Measurements from ENCODE around the gene AP4S1. TPM values are rescaled to one million over a fixed set of nuclear protein-coding genes. Genes with fewer than 3 reads are reported as not detected.

AP4S1 gene
- total RNA-seq, 1 donor from 2014 or later = 9.2 TPM

- no peak for TF ChIP-seq CTCF (IDR thresholded peaks at IDR 0.05; ENCODE audit: unreplicated experiment)
- H3K27me3 Mint-ChIP-seq (ENCODE audit: unreplicated experiment) = no peaks in the 10 kb centered on the region
- DNase-seq (ENCODE audit: low spot score) = no peak
- H3K9me3 Mint-ChIP-seq (ENCODE audit: unreplicated experiment) = no peaks in the 10 kb centered on the region
- H3K36me3 Mint-ChIP-seq (ENCODE audit: low read depth, unreplicated experiment) = no peaks in the 10 kb centered on the region
- no peaks in the 10 kb centered on the region for H3K4me1 Mint-ChIP-seq (ENCODE audit: unreplicated experiment)
- no peak overlapping the region for H3K4me3 Mint-ChIP-seq (ENCODE audit: unreplicated experiment)
- no peak overlapping the region for H3K27ac Mint-ChIP-seq (ENCODE audit: unreplicated experiment)
Observed at GRCh38 chr14:30983858-30984257, 41.6 kb upstream of the AP4S1 start.

GRCh38 chr14:30985796-30986195, 39.7 kb upstream of the AP4S1 start:
- Mint-ChIP-seq H3K36me3 (ENCODE audit: low read depth, unreplicated experiment) (peaks cover 4% of the 10 kb centered on the region), H3K27ac (ENCODE audit: unreplicated experiment) (no peak overlapping the region), H3K4me1 (ENCODE audit: unreplicated experiment) (peaks cover 9% of the 10 kb centered on the region), H3K4me3 (ENCODE audit: unreplicated experiment) (no peak overlapping the region), H3K9me3 (ENCODE audit: unreplicated experiment) (no peaks in the 10 kb centered on the region), H3K27me3 (ENCODE audit: unreplicated experiment) (no peaks in the 10 kb centered on the region)
- DNase-seq (ENCODE audit: low spot score) = no peak
- no peak for TF ChIP-seq CTCF (IDR thresholded peaks at IDR 0.05; ENCODE audit: unreplicated experiment)

GRCh38 chr14:30988509-30988908, 36.9 kb upstream of the AP4S1 start:
- no peak for TF ChIP-seq CTCF (IDR thresholded peaks at IDR 0.05; ENCODE audit: unreplicated experiment)
- Mint-ChIP-seq H3K4me3 (ENCODE audit: unreplicated experiment) (no peak overlapping the region), H3K4me1 (ENCODE audit: unreplicated experiment) (peaks cover 17% of the 10 kb centered on the region), H3K9me3 (ENCODE audit: unreplicated experiment) (no peaks in the 10 kb centered on the region), H3K36me3 (ENCODE audit: low read depth, unreplicated experiment) (peaks cover 4% of the 10 kb centered on the region), H3K27ac (ENCODE audit: unreplicated experiment) (no peak overlapping the region), H3K27me3 (ENCODE audit: unreplicated experiment) (no peaks in the 10 kb centered on the region)
- no peak for DNase-seq (ENCODE audit: low spot score)

- DNase-seq (ENCODE audit: low spot score) = no peak
- Mint-ChIP-seq H3K4me3 (ENCODE audit: unreplicated experiment) (no peak overlapping the region), H3K9me3 (ENCODE audit: unreplicated experiment) (no peaks in the 10 kb centered on the region), H3K4me1 (ENCODE audit: unreplicated experiment) (peaks cover 17% of the 10 kb centered on the region), H3K27ac (ENCODE audit: unreplicated experiment) (no peak overlapping the region), H3K27me3 (ENCODE audit: unreplicated experiment) (no peaks in the 10 kb centered on the region), H3K36me3 (ENCODE audit: low read depth, unreplicated experiment) (peaks cover 4% of the 10 kb centered on the region)
- TF ChIP-seq CTCF (IDR thresholded peaks at IDR 0.05; ENCODE audit: unreplicated experiment) = no peak
Observed at GRCh38 chr14:30990770-30991169, 34.7 kb upstream of the AP4S1 start.

- no peaks in the 10 kb centered on the region for H3K27me3 Mint-ChIP-seq (ENCODE audit: unreplicated experiment)
- DNase-seq (ENCODE audit: low spot score) = no peak
- H3K4me1 Mint-ChIP-seq (ENCODE audit: unreplicated experiment) = peaks cover 17% of the 10 kb centered on the region
- H3K4me3 Mint-ChIP-seq (ENCODE audit: unreplicated experiment) = no peak overlapping the region
- TF ChIP-seq CTCF (IDR thresholded peaks at IDR 0.05; ENCODE audit: unreplicated experiment) = no peak
- no peaks in the 10 kb centered on the region for H3K9me3 Mint-ChIP-seq (ENCODE audit: unreplicated experiment)
- peak overlapping the region; percentile 91 for H3K27ac Mint-ChIP-seq (ENCODE audit: unreplicated experiment)
- H3K36me3 Mint-ChIP-seq (ENCODE audit: low read depth, unreplicated experiment) = peaks cover 4% of the 10 kb centered on the region
Observed at GRCh38 chr14:30991408-30991807, 34.0 kb upstream of the AP4S1 start.

Measured in endothelial cell (in vitro differentiated cells).